HG03354 (cell line): Measurements from ENCODE around the gene JADE2.

ENCODE experiments used
- ATAC-seq: cut with Tn5 transposase; IDR thresholded peaks from one replicate; pipeline ENCODE4 v1.9.1; 2021; ENCODE audit warnings: mild to moderate bottlenecking; ENCODE audit not compliant: unreplicated experiment, poor library complexity, severe bottlenecking

JADE2 gene

DNA sequence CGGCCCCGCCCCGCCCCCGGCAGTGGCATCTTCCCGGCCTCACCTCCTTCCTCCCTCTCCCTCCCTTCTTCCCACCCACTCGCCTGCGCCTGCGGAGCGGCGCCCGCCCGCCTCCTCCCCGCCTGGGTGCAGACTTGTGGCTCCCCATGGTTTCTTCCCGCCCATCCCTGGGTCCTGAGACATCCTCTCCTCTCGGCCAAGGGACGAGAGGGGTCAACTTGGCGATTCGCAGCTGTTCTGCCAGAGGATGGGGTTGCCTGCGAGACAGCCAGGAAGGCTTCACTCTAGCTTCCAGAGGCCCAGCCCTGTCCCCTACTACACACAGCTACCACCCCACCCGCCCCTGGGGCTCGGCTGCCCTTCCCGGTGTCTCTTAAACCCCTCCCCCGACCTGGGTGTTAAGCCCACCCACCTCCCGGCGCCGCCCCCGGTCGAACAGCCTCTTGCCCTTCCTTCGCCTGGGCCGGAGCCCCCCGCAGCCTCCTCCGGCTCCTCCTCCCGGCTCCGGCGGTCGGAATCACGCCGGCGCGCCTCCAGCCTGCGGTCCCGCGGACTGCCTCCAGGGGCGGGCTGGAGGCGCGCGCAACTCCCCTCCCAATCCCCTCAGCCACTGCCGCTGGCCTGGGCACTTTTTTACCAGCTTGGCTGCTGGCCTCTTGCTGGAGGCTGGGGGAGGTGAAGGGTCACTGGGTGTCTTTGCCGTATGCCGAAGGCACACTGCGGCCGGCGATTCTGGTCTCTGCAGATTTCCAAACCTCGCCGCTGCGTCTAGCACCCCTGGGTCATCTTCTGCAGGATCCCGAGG, 1.9 kb downstream of the JADE2 start:
- peak; percentile 50 for ATAC-seq

- no peak for ATAC-seq
Observed at GRCh38 chr5:134527961-134528424, 2.5 kb downstream of the JADE2 start.

DNA sequence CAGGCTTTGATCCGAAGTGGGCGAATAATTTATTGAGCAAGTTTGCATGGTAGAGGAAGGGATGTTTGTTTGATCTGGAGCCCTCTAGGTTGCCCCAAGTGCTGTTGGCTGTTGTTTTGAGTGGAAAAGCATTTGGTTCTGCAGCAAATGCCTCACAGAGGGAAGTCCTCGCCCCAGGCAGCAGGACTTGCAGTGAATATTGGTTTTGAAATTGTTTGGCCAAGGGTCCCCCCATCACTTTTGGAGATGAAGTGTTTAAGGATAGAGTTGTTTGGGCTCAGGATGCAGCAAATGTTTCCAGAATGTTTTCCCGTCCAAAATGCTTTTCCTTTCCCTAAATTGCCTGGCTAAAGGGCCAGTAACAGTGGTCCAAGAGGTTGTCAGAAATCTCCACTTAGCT, 3.1 kb downstream of the JADE2 start:
- ATAC-seq, result no peak

GRCh38 chr5:134529460-134529859, 4.0 kb downstream of the JADE2 start:
- no peak for ATAC-seq

DNA sequence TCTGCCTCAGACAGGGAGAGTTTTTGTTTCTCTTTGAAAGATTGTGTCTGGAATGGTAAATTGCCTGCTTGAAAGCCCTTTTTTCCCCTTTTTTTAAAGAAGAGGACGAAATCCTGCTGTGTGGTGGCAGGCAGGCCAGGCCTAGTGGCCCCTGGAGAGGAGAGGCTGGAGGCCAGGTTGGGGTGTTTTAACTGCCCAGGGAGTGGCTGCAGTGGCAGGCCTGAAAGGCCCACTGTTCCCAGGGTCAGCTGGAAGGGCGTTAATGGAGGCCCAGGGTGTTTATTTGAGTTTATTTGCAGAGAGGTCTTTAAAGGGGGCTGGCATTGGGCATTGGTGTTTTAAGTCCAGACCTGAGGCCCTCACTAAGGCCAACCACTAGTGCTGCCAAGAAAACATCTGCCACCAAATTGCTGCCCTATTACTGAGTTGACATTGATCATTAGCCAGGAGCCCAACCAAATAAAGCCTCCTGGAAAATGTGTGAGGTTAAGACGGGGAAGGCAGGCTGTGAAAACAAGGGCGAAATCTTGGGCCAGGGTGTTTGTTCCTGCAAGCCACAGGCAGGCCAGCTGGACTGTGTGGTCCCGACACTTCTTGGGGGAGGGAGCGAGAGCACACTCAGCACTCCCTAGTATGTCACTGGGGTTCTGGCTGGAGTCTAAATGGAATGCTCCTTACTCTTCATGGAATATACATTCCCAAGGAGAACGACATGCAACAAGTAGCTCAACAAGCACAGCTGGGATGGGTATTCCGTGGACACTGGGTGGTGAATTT, 5.0 kb downstream of the JADE2 start:
- ATAC-seq, result no peak

DNA sequence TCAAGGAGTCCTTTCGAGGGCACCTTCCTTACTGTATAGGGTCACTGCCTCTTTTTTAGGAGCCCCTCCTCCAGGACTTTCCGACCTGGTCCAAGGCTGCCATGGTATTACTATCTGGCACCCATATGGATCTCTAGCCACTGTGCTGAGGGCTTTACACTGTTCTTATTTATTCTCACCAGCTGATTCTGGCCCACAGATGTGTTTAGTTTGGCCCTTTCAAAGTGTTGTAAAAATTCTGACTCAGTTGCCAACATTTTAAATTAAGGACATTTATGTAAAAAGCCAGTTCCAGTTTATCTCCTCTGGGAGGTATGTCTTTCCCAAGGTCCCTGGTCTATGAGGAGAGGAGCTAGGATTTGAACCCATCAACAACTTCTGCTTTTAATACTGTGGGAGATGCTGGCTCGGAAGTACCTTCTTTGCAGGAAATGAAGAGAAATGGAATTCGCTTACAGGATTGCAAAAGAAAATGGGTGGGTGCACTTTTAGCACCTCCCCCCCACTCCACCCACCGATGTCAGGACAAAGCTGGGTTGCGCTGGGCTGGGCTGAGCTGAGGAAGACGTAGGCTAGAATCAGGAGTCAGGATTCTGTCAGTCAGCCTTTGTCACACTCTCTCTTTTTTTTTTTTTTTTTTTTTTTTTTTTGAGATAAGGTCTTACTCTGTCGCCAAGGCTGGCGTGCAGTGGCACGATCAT, 7.8 kb downstream of the JADE2 start:
- ATAC-seq, result no peak

DNA sequence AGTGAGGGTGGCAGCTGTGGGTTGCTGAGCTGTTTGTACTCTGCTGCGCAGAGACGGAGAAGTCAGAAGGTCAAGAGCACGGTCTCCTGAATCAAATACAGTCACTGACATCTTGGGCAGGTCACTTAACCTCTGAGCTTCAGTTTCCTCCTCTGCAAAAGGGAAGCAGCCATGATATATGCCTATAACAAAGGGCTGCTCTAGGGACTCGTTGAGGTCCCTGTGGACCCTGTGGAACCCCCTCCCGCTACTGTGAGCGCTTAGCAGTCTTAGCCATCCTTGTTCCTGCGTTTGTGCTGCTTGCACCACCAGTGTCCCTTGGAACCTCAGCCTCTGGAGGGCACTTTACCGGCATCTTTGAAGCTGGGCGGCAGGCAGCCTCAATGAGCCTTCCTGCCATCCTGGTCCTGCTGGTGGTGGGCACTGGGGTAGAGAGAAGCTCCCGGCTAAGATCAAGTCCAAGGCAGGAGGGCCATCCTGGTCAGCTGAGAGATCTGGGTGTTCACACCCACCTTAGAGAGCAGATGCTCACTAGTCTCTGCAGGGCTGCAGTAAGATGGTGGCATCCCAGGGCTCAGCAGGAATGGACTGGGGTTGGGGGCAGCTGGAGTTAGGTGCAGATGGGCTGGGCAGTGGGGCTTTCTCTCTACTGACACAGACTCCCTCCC, 8.7 kb downstream of the JADE2 start:
- ATAC-seq, result no peak

- no peak for ATAC-seq
Observed at GRCh38 chr5:134534726-134535110, 9.2 kb downstream of the JADE2 start.

DNA sequence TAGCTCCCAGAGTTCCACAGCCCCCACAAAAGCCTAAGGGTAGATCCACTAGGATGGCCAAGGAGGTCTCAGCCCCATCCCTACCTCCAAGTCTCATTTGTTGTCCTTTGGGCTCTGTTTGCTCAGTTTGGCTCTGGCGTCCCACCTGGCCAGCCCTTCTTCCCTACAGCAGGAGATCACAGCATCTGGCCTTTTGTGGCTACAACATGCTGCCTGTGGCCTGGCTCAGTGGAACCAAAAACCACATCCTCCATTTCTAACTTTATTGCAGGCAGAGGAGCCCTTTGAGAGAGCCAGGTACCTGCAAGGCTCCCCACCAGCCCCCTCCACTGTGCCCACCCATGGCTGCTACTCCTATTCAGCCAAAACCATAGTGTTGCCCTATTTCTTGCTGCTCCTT, 11.4 kb downstream of the JADE2 start:
- no peak for ATAC-seq

DNA sequence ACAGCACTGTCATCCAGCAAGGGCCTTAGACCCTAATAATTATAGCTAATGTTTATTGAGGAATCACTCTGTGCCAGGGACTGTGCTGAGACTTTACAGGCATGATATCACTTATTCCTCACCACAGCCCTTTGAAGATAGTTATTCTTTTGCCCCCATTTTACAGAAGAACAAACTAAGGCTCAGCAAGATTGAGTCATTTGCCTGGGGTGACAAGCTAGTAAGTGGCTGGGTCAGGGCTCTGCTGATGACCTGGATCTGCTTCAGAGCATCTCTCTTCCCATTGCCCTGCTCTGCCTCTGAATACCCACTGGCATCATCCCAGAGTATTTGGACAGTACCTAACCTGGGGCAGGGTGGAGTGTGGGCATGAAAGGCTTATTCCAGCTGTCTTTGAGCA, 11.8 kb downstream of the JADE2 start:
- no peak for ATAC-seq

GRCh38 chr5:134538296-134538695, 12.8 kb downstream of the JADE2 start:
- no peak for ATAC-seq

DNA sequence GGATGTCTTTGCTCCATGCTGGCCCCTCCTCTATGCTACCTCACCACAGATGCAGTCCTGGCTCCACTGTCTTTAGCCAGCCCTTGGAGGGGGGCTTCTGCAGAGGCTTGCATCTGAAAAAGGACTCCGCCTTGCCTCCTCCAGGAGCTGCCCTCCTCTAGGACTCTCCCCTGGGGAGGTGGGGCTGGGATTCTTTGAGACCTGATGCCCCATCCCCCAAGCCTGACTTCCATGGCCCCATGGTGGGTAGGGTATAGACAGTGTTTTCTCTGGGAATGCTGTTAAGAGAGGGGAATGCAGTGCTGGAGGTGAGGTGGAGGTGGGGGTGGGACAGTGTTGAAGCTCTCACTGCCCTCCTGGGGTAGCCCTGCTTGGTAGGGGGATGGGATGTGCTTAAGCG, 14.3 kb downstream of the JADE2 start:
- ATAC-seq, result no peak

- peak; percentile 29 for ATAC-seq
Observed at GRCh38 chr5:134540747-134541733, 15.6 kb downstream of the JADE2 start.

DNA sequence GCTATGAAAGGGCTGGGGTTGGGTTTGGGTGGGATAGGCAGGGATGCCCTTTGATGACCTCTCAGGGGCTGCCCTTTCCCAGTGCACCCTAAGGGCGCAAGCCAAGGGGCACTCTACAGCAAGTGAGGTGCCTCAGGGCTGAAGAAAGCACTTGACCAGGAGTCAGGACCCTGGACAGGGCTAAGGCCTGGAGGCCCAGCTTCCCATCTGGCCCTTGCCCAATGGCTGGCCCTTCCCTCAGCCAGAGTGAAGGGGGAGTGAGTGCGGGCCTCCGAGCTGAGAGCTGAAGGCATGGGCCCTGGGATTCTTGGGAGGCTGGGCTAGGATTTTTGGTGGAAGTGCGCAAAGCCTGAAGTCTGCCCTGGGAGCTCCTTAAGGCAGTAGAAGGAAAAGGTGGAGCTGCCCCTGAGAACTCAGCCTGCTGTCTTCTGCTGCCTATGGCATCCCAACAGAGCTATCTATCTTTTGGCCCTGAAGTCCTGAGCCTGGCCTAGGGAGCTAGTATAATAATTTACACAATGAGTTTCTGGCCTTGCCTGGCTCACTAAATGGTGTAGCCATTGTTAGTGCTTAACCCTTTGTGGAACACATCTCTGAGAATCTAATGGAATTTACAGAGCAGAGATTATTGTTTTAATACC, 16.4 kb downstream of the JADE2 start:
- ATAC-seq, result peak; percentile 10

GRCh38 chr5:134543820-134544614, 18.5 kb downstream of the JADE2 start:
- peak; percentile 62 for ATAC-seq

DNA sequence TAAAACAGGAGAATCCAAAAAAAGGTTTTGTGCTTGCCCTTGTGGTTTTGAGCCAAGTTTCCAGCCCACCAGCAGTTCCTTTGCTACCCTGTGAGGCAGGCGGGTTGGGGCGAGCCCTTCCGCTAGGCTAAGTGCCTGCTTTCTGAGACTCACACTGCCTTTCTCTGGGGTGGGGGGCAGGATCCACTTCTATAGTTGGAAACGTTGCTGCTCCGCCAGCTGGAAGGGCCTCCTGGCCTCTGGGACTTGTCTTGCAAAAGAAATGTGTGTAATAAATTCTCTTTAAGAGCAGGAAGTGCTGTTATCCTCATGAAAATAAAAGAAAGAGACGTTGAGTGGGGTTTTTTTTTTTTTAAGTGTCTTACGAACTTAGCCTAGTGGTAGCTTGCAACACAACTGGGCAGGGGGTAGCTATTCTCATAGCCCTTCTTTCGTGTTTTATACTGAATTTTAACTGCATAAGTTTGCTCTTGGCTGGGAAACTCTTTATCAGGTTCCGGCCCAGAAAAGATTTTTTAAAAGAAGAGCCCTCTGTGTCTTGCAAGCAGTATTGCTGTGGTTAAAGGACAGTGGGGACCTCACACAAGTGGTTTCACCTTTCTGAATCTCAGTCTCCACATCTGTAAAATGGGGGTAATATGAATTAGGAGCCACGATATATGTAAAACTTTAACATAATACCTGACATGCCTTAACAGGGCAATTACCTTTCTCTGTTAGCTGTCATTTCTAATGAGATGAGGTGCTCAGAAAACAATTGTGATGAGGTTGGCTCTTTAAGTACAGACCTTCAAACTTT, 19.8 kb downstream of the JADE2 start:
- no peak for ATAC-seq

- ATAC-seq, result no peak
Observed at GRCh38 chr5:134547066-134547465, 21.6 kb downstream of the JADE2 start.
